NCI-H2107 treated with DMSO at 0.1 percent for 48 hours (cell line): ENCODE measurements around the gene SMIM41.

ENCODE experiments used
- DNase-seq: peaks from one replicate; lab custom pipeline; 2025; ENCODE audit not compliant: unreplicated experiment; lab: John Stamatoyannopoulos, UW

The SMIM41 gene

DNA sequence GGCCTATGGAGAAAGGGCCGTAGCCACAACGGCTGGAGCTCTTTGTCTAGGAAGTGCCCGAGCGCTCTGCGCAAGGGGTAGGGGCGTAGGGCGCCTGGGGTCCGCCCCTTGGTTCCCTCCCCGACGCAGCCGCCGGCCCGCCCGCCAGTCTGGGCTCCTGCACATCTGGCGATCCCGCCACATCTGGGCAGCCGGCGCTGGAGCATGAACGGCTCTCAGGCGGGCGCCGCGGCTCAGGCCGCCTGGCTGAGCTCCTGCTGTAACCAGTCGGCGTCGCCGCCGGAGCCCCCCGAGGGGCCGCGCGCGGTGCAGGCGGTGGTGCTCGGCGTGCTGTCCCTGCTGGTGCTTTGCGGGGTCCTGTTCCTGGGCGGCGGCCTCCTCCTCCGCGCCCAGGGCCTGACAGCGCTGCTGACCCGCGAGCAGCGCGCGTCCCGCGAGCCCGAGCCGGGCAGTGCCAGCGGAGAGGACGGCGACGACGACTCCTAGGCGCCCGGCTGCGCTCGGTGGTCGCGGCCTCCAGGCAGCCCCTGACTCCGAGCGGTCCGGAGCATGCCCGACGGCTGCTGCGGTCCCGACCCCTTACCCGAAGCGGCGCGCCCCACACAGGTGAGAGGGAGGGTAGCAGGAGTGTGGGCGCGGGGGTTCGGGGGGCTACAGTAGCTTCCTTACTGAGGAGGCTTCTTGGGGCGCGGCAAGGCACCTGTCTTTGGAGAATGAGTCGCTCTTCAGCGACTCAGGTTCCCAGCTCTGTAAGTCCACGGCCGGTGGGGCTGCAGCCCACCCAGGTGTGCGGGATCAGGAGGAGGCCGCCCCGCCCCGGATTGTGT, at the start of gene SMIM41:
SMIM41 (plus strand) TSS at position 129 of the 827 bp plus-strand sequence; CDS start at position 205, 76 bp downstream.
- DNase-seq = no peak

DNA sequence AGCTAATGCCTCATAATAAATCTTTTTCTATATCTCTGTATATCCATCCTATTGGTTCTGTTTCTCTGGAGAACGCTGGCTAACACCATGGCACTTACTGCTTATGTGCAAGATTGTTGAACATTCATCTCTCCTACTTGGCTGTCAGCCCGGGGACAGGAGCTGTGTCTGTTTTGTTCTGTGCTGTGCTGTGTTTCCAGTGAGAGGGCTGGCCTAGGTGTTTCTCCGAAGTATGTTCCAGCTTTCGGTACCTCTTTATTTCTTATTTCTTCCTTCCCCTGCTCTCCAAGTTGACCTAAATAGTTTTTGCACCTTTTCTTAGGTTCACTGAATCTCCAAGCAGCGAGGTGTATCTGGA, 47.1 kb upstream of the SMIM41 start:
- peak; percentile 40 for DNase-seq

DNA sequence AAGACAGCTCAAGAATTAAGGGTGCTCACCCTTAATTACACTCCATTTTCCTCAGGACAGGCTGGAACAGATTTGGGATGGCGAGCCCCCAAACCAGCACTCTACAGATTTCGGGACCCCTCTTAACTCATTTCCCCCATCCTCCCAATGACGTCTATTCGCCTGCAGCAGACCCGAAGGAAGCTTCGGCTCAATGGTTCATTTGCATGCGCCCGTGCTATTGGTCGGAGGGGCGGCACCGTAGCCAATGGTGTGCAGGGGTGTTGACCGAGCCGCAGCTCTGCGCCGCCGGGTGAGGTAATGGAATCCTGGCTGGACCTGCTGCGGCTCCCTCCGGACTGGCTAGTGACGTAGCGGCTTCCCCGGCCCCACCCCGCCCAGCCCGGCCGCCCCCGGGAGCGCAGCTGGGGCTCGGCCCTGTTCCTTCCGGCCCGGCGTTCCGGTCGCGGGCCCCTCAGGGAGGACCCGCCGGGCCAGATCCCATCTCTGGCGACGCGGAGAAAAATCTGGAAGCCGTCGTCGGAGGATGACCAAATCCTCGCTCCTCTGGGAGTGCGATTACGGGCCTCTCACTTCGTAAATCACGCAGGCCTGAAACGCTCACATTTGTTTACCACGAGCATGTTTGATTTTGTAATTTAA, 46.6 kb upstream of the SMIM41 start:
- peak; percentile 92 for DNase-seq

DNA sequence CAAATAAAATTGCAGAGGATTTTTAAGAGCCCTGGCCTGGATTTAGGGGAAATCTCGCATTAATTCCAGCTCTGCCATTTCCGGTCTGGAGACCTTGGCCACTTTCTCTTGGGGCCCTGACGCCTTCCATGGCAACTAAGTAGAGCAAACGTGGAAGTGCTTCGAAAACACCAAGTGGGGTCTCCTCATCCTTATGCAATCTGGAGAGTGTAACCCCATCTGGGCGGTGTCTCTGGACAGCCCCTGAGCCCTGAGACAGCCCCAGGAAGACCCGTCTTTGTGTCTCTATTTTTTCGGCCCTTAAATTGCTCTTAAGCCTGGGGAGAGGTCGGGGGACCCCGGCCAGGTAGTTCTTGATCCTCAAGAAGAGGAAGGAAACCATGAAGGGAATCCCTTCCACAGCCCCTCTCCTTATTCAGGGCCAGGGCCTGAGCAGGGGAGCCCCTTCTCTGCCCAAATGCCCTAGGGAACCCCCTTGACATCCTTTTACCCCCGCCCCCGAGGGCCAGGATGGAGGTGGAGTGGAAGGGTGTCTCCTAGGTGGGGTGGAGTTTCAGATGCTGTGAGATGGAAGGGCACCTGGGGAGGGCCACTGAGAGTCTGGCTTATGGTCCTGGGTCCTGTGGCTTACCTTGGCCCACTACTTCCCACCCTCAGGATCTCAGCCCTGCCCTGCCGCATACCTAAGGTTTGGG, 45.9 kb upstream of the SMIM41 start:
- no peak for DNase-seq

DNA sequence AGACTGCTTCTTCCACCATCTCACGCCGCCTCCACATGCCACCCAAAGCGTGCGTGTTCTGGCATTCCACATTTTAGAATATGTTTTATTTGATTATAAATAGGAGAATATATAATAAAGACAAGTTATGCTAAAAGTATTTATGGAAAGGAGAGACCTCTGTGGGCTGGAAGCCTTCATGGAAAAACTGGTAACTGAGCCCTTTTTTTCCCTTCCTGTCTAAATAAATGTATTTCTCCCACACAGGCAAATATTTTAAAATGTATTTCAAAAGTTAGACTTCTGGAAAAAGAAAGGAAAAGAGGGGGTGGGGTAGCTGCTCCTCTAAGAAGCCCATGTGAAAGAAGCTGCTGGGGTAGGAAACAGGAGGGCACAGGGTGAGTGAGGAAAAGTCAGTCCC, 44.3 kb upstream of the SMIM41 start:
- no peak for DNase-seq

DNA sequence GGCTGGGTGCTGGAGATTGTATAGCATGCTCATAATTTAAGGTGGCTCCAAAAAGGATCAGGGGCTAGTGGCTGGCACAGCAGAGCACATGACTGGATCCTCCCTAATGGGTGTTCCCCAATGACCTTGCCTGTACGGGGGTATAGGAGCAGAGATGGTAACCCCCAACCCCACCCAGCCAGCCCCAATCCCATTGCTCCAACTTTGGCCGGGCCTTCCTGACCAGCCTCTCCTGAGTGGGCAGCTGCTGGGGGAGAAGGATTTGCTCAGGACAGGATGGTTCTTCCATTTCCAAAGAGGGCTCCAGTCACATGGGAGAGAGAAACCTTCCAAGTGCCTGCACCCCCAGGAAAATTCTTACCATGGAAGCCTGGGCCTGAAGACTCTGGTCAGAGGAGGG, 43.6 kb upstream of the SMIM41 start:
- DNase-seq = no peak

DNA sequence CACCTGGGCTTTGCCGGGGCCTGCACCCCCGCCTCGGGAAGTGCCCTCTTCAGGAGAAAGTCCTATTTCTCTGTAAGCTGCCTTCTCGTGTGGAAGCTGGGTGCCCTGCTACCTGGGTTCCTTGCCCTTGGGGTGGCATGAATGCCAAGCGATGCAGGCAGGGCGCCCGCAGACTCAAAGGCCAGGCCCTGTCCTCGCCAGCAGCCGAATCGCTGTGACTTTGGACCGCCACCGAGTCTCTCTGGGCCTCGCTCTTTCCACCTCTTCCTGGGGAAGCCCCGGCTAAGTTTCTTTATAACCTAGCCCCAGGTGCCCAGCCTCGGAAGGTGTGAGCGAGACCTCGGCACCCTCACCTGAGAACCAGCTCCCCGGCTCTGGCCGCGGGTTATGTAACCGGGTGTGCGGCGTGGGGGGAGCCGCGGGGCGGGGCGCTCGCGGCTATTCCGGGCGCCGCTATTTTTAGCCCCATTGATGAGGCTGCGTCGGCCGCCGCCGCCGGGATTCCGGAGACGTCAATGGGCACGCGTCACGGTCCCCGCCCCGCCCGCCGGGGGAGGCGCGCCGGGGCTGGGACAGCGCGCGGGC, 42.8 kb upstream of the SMIM41 start:
- DNase-seq = peak; percentile 33

DNA sequence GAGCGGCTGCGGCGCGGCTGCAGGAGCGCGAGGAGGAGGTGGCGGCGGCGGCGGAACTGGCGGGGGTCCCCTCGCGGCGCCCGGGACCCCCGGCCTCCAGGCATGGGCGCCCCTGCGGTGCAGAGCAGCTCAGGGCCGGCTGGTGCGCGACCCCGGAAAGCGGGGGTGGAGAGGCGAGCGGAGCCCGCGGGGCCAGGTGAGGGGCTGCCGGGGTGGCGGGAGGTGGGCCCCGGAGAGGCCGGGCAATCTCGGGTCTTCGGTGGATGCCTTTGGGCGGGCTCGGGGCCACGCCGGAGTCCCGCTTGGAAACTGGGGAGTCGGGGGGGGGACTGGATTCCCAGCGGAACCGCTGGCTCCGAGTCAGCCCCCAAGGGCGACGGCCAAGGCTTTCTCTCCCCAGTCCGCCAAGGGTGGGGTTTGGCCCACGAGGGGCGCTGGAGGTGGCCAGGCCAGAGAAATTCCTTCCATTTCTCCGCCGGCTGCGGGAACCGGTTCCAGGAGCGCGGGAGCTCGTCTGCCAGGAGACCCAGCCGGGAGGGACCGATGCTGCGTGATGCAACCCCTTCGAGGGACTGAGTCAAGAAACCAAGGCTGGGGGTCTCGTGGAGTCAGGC, 42.1 kb upstream of the SMIM41 start:
- DNase-seq = no peak

DNA sequence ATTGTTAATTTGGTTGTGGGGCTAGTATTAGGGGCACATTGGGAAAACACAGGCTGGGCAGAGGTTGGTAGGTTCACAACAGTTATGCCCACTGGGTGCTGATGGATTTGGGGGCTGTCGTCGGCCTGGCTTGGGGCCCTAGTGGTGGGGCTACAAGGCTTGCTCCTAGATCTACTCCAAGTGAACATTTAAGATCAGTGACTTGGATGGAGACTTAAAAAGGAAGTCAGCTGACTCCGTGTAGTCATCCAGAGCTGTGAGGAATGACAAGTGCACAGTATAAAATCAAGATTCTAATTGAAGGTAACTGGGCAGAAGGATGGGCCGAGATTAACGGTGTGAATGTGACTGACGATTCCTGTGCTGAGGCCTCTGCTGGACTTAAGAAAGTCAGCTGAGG, 41.1 kb upstream of the SMIM41 start:
- no peak for DNase-seq

DNA sequence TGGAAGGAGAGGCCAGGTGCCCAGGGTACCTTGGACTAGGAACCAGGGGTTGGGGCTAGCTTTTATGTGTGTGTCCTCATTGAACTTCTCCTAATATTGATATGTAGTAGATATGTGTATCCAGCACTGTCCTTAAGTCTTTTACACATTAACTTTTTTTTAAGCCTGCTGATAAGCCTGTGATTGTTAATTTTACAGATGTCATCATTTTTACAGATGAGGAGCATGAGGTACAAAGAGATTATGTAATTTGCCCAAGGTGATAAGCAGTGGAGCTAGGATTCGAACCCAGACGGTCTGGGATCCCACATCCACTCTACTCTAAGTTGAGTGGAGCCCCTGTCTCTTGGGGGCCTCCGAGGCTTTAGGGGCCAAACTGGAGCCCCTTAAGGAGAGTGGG, 38.5 kb upstream of the SMIM41 start:
- DNase-seq = no peak

DNA sequence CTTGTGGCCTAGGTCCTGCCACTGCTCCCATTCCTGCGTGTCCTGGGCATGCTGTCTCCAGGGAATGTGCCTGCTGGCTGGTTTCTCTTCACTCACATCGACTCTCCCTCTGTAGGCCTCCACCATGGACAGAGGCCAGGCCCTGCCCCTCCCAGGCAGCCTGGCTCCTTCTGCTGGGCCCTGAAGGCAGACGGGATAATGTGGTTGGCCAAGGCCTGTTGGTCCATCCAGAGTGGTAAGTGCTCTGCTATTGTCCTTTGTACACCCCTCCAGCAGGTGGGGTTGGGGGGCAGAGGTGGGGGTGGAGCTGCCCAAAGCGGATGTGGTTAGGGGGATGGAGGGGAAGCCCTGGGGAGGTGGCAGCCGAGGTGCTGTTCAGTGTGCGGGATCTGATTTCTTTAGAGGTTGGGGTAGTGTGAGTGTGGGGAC, 37.8 kb upstream of the SMIM41 start:
- peak; percentile 73 for DNase-seq

DNA sequence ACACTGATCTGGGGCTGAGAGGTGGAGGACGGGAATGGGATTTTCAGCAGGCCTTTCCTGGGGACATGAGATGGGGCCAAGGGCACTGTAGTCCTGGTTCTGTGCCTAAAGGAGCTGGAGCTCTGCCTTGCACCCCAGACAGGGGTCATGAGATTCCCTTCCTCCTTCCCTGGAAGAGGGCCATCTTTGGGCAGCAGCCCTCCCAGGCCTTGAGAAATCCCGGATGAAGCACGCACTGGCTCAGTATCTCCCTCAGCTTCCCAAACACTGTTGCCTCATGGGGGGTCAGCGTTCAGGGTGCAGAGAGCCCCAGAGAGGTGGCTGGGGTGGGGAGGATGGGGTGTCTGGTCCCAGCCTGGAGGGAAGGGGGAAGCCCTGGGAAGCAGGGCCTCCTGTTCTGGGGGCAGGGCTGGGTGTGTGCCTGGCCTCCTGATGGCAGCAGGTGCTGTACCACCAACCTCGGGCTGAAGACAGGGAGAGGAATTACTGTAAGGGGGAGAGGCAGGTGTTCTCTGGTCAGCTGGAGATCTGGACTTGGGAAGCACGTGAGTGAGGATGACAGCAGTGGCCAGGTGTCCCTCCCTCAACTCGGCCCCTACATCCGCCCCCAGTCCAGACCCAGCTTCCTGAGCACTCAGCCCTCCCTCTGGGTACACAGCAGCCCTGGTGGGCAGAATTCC, 36.7 kb upstream of the SMIM41 start:
- DNase-seq = peak; percentile 35

DNA sequence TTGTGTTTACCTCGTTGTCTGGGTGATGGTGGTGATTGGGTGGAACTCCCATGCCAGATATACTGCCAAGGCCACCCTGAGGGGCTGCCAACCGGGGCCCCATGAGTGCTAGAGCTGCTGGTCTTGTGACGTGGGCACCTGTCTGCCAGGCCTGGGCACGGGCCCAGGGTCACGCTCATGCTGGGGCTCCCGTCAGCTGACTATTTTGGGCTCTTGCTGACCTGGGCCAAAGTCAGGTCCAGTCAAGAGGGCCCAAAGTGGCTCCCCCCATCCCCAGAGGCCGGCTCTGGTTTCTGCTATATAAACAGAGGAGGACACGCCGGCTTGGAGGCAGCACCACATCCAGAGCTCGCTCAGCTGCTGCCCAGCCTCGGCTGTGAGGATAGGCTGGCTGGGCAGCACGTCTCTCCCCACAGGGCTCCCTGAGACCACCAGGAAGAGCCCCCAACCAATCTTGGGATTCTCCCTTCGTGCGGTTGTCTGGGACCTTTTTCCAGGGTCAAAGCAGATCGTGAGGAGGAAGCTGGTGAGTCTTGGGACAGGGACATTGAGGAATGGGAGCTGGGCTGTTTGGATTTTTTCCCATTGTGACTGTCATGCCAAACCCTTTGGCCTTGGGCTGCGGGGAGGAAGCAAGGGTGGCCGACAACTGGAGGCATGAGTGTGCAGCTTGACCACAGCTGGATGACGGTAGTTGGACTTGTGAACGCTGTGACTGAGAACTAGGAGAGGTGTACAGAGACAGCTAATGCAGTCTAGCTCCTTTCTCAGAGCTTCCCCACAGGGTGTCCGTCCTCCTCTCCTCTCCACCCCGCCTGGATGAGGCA, 35.9 kb upstream of the SMIM41 start:
- DNase-seq = no peak

DNA sequence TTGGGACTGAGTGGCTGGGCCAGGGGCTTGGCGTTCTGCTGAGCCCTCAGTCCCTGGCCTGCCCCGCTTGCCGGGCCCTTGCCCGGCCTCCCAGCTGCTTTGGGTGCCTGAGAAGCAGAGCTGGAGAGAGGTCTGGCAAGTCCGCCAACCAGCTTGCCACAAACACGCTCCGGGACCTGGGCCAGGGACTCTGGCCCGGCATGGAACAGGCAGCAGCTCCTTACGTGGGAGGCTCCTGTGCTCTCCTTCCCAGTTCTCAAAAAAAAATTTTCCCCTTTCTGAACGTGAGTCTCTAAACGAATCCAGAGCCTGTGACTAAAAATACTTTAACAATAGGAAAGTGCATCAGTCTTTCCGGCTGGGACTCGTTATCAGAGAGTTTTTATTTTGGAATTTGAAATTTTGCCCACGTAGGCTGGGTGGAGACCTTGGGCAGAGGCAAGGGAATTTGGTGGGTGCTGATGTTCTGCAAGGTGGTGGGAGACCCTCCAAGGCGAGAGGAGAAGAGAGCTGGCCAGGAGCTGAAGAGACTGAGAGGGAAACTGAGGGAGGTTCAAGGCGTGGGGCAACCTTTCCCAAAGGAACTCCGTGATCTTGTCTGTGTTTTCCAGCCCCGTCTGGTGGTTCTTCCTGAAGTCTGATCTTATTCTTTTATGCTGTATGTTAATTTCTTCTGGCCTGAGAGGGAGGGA, 35.1 kb upstream of the SMIM41 start:
- no peak for DNase-seq

DNA sequence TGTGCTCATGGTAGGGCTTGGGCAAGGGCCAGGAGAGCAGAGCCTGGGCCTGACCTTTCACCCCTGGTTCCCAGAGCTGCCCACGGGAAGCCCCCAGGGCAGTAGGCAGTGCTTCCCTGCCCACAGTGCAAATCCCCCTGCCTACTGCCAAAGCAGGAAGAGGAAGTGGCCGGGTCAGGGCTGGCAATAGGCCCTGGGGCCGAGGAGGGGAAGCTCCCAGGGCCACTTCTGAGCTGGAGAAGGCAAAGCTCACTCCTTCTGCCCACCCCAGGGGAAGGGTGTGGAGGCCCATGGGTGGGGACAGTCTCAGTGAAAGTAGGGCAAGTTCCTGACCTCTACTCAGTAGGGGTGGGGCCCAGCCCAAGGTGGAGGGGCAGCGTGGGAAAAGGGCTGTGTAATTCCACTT, 33.7 kb upstream of the SMIM41 start:
- no peak for DNase-seq

DNA sequence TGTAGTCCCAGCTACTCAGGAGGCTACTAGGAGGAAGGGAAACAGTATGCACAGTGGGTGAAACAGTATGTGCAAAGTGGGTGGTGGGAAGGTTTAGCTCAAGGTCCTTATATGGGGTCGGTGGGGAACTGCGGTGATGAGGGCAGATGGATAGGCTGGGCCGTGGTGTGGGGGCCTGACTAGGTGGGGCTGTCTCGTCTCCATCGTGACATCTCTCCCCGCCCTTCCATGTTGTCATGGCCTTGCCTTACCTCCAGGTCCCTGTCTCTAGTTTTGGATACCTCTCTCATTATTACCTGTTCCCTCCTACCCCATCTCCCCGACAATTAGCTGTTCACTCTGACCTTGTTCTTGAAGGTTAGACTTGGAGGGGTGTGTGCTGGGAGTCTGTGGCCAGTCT, 32.6 kb upstream of the SMIM41 start:
- no peak for DNase-seq

DNA sequence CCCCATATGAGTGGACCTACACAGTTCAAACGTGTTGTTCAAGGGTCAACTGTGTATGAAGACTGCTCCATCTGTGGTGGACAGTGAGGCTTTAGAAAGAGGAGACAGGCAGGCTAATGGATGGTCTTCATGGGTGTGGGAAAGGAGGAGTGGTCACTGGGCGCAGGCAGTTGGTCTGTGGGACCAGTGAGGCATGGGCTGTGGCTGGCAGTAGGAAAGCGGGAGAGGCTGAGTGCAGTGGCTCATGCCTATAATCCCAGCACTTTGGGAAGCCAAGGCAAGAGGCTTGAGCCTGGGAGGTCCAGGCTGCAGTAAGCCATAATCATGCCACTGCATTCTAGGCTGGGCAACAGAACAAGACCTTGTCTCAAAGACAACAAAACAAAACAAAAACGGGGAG, 30.2 kb upstream of the SMIM41 start:
- DNase-seq = no peak

DNA sequence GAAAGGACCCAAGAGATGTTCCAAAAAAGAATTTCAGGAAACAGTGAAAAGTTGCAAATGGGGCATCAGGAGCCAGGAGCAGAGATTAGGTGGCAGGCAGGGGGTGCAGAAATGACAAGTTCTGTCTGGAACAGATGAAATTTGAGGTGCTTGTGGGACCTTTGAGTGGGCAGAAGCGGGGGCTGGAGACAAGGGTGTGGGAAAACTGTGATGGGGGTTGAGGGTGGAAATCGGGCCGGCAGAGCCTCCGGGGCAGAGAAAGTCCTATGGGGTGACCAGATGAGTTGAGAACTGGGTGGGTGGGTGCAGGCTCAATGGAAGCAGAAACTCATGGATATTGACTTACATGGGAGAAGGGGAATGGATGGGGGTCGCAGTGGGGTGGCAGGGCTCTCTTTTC, 29.8 kb upstream of the SMIM41 start:
- DNase-seq = no peak

DNA sequence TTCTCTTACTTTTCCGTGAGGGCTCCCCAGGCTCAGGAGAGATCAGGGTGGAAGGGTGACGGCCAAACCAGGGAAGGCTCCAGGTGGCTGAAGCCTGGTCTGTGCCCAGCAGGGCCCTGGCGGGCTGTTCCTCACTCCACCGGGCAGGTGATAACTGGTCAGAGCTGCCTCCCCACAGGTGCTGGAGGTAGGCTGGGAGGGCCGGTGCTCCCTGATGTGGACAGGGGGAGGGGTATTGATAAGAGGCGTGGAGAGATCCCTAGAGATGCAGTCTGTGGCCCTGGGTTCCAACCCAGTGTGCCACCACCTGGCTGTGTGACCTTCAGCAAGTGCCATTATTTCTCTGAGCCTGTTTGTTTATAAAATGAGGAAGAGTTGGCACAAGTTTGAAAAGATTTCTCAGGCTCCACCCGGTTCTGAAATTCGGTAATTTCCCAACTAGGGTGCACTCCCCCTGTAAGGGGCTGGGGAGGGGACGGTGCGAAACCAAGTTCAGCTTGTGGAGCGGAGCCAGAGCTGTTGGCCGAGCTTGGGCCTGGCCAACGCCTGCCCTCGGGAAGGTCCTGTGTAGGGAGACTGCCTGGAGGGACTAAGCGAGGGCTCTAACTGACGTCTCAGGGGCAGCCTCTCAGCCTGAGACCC, 29.3 kb upstream of the SMIM41 start:
- DNase-seq = peak; percentile 31
